HuH-7 (cell line): ENCODE data around the gene DMD.
A peak's percentile ranks its signal among the peaks of the same experiment; 100 is the strongest.

Experiments
- DNase-seq: peaks from one replicate; pipeline ENCODE4 v3.0.0; 2011; ENCODE audit warnings: low spot score

The DMD gene

DNA sequence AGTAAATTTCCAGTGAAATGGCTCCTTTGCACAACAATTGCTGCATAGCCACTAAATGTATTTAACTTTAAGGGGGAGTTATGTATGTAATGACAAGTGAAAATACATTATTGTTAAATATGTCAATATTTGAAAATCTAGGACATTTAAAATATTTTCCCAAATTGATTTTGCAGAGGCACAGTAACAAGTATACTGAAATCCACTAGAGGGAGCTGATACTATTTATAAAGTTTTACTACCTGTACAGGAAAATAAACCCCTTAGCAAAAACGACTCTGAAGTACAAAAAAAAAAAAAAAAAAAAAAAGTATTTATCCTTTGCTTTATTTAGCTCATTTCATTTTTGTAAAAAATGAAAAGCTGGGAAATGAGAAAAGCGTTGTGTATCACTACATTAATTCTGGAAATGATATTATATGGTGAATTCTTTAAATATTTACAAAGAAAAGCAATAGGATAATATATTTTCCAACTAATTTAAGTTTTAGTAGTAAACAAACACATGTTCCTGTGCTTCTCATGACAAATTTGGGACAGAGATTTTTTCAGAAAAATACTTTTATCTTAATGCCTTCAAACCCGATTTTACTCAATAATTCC lies 727.7 kb downstream of the DMD start:
- peak; percentile 0 for DNase-seq

DNA sequence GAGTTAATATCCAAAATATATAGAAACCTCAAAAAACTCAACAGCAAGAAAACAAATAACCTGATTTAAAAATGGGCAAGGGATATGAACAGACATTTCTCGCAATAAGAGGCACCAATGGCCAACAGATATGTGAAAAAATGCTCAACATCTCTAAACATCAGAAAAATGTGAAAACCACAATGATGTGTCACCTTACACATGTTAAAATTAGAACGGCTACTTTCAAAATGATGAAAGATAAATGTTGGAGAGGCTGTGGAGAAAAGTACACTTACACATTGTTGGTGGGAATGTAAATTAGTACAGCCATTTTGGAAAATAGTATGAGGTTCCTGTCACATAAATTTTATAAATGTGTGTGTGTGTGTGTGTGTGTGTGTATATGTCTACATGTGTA lies 731.3 kb downstream of the DMD start:
- DNase-seq = no peak

DNA sequence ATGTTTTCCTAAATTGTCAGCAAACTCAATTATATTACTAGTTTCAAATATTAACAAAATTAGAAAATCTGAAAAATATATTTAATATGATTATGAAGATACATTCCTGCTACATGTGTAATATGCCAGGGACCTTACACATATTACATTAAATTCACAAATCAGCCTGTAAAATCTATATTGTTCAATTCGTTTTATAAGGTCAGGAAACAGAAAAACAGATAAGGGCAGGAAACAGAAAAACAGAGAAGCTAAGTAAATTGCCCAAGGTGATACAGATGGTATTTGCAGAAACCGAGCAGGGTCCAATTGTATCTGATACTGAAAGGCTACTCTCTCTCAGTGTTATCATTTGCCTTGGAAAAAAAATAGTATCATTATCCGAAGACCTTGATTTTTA lies 739.0 kb downstream of the DMD start:
- no peak for DNase-seq

DNA sequence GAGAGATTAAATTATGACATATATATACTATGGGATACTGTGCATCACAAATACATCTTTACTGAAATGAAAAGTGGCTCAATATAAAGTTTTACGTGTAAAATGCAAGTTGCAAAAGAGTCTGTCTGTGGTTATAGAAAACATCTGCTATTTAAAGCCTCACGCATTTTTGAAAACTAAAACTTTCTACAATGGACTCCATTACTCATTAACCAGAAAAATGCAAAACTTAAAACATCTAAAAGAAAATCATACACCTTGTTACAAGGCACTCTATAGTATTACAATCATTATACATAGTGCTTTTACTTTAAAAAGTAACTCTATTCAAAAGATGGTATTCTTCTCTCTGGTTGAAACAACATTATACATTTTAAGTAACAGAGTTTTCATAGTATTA lies 755.6 kb downstream of the DMD start:
- DNase-seq = no peak

DNA sequence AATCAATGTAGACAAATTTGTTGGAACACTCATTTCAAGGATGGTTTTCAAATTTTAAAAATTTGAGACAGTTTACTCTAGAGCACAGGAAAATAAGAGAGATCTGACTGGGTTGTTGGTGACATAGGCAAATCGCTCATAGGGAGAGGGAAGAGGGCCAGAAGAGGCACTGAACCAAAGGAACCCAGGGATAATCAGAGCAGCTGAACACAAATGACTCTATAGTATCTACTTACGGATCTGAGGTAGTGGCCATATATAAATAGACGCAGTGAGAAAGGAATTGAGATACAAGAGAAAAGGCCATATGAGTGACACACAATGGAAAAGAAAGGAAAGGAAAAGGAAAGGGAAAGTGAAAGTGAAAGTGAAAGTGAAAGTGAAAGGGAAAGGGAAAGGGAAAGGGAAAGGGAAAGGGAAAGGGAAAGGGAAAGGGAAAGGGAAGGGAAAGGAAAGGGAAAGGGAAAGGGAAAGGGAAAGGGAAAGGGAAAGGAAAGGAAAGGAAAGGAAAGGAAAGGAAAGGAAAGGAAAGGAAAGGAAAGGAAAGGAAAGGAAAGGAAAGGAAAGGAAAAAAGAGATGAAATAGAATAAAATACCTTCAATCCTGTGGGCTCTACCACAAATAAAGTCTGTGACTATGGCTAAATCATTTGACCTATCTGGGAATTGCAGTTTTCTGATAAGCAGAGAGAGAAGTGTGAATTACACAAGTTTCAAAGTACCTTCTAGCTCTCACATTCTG lies 759.2 kb downstream of the DMD start:
- DNase-seq = no peak

DNA sequence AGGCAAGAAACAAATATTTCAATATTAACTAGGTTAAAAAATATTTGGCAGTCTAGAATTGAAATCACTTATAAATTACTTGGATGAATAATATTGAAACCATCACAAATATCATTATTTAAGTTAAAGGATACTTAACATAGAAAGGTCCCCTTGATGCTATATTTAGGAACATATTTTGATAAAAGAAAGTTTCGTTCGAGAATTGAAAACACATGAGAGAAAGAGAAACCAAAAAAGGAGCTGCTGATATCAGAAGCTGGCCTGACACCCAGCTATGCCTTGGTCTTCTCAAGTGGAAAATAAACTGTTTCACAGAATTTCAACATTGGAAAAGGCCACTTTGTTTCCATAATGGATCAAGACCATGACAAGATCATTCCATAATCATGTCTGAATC lies 762.4 kb downstream of the DMD start:
- no peak for DNase-seq

DNA sequence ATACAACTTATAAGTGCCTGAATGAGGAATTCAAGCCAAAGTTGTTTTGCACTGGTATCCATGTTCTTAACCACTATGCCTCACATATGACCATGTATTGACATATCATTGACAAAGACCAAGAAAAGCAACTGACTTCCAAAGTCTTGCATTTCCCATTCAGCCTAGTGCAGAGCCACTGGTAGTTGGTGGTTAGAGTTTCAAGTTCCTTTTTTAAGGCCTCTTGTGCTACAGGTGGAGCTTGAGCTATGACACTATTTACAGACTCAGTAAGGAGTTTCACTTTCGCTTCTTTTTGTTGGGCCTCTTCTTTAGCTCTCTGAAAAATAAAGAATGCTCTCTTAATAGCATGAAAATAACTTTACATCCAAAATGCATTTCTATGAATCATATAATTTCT lies 763.0 kb downstream of the DMD start:
- DNase-seq = no peak

DNA sequence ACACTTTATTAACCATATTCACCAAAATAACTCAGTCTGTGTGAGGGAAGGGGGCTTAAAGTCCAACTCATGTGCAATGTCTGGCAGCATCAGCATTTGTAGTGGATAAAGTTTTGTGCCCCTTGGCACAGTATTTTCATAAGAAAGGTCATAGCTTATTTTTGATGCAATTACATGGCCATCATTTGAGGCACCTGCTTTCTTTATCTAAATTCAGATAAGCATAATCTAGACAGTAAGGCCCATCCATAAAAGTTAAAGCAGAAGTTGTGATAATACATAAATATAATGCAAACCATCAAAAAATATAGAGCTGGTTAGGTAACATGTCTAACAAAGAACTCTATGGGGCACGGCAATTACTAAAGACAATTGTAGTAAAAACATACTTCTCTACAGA lies 763.7 kb downstream of the DMD start:
- no peak for DNase-seq

DNA sequence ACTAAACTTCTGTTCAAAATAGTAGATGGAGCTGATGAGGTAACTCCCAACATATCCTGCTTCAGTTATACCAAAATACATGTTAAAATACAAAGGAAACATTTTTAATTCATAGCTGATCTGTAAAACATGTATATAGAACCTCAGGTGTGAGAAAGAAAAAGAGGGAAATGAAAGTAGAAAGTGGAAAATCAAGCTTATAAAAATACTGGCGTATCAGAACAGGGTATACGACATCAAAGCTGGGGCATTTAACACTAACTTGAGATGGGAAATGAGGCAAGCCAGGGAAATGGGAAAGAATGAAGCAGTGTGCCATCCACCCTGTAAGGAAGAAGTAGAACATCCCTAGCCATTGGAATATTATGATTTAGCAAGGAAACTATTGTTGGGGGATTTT lies 767.5 kb downstream of the DMD start:
- no peak for DNase-seq

DNA sequence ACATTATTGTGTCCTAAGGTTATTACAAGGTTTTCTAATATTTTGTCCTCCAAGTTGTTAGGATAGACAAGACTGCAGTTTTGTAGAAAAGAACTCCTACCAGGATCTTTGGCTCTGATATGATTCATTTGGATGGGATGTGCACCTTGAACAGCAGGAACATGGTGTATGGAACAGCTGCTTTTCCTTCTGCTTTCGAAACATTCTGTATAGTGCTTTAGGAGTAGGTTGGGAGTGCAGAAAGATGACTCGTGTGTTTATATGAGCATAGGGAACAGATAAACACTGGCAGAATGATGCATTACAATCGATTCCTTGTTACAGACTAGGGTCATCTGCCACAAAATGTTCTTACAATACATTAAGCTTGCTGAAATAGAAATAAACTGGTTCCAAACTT lies 790.1 kb downstream of the DMD start:
- no peak for DNase-seq

DNA sequence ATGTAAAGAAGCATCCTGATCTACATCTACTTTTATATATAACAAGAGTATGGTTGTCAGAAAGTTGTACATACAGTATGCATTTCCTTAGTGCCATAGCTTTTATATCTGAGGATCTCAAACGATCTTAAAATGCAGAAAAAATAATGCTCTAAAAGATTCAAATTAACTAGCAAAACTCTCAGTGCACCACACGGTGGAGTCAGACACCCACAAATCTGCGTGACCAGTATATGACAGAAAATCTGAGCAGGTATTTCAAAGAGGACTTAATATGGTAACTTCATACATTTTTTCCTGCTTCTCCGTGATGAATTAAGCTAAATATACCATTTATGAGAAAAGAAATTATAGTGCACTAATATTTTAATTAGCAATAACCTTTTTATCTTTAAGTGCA lies 803.0 kb downstream of the DMD start:
- DNase-seq = no peak

DNA sequence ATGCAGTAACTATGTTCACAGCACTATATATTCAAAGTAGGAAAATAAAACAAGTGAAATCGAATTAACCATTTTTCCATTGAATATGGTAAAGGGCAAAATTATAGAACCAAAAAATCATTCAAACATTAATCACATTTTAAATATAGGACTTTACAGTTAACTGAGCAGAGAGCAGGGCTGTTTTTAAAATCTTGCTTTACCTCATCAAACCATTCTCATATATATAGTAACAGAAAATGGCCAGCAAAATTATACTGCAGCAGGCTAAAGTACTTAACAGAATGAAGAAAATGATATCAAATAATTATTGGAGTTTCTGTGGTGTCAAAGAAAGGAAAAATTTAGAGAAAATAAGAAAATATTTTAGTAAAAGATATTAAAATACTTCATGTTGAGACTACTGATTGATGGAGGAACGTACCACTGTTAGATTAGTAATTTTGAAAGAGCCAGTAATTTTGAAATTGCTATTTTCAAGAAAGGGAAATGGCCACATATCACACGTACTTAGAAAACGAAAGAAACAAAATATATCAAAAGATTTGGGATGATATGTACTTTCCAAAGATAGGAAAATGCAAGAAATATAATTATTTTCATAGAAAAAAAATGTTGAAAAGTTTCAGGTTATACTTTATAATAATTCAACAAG lies 813.7 kb downstream of the DMD start:
- DNase-seq = no peak

DNA sequence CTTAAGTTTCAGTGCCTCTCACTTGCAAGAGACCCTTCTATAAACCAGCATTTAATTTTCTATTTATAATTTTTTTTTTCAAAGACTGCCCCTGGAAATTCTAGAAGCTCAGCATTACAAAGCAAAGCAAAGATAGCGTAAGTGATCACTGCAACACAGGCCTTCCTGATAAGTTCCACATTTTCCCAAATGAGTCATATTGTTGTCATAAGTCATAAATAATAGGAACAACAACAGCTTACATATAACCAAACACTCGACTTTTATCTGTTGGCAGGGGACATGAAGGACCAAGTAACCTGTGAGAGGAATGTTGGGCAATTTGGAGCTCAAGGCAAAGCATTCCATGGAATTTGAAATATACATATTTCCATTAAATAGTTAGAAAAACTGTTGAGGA lies 815.5 kb downstream of the DMD start:
- DNase-seq = no peak

DNA sequence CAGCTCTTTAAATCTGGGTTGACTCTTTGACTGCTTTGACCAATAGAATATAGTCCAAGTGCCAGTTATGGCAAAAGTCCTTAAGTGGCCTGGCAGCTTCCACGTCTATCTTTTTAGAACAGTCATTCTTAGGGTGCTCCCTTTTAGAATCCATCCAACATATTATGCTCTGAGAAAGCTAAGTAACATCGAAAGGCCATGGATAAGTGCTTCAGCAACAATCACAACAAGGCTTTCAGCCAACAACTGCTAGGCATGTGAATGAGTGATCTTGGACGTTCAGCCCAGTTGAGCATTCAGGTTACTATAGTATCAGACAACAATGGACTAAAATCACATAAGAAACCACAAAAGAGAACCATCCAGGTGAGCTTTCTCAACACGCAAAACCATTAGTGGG lies 818.7 kb downstream of the DMD start:
- no peak for DNase-seq

DNA sequence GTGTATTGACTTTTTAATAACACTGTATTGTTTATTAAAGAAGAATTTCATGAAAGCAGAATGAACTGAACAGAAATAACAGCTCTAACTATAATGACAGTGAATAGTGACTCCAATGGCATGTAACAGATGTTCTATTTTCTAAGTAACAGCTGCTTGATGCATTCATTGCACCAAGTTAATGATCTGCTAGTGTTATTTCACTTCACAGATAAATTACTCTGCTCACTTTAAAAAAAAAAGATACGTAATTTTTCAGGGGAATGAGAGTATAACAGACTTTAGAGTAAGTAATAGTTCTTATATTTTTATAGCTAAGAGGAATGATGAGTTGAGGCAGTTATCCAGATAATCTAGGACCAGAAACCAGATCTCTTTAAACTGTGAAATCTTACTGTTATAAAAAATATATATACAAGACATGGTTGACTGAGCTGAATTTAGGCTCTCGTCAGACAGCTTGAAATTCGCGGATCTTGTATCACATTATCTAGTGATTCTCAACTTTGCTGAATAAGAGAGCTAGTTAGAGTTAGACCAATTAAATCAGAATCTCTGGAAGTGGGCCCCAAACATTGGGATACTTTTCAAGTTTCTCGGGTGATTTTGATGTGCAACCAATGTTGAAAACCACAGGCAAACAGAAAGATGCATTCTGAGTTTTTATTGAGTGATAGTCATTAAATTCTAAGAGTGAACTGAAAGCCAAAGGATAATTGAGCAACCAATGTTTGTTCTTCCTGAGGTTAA lies 840.7 kb downstream of the DMD start:
- no peak for DNase-seq

DNA sequence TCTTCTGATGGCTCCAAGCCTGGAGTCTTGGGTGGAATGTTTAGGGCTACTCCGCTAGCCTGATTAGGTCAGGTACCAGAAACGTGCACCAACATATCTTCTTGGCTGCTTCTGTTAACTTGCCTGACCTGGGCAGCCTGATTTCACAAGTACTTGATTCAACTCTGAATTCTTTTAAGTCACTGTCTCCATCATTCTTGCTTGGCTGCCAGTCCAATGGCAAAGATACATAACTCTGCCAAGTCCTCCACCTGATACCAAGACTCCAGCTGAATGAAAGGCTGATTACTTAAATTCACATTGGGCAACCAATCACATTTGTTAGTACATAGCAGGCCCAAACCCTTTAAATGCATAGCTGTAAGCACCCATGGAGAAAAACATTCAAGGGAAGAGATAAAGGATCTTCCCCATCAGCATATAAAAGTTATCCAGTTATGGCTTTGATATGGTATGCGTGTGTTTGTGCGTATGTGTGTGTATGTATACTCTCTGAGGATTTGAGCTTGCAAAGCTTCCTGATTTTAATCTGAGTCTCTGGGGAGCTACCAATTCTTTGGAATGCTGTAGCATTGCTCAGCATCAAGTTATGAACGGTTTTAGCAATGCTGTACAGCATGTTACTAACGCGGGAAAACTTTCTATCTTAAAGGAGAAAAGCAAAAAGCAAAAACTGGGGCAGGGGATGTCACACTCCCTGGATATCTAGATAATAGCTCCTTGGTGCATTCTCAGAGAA lies 917.2 kb downstream of the DMD start:
- no peak for DNase-seq

DNA sequence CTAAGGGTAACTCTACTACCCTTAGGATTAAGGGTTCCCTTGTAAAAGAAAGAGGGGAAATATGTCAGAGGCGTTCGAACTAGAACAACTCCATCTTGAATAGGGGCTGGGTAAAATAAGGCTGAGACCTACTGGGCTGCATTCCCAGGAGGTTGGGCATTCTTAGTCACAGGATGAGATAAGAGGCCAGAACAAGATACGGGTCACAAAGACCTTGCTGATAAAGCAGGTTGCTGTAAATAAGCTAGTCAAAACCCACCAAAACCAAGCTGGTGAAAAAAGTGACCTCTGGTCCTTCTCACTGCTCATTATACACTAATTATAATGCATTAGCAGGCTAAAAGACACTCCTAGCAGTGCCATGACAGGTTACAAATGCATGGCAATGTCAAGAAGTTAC lies 922.0 kb downstream of the DMD start:
- no peak for DNase-seq

DNA sequence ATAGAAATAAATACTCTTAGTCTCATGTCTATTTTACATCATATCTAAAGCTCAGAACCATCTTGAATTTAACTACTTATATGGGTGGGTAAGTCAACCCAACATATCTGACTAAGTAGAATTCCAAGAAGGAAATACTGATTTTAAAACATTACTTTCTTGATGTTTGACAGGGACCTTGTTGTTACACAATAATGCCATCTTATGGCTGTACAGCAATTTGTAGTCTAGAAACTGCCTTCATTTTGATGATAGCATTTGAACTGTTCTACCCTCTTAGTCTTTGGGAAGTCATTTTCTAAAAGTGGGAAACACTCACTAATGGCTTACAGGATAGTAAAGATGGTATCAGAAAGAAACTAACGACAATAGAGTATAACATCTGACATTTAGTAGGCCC lies 929.5 kb downstream of the DMD start:
- DNase-seq = no peak

DNA sequence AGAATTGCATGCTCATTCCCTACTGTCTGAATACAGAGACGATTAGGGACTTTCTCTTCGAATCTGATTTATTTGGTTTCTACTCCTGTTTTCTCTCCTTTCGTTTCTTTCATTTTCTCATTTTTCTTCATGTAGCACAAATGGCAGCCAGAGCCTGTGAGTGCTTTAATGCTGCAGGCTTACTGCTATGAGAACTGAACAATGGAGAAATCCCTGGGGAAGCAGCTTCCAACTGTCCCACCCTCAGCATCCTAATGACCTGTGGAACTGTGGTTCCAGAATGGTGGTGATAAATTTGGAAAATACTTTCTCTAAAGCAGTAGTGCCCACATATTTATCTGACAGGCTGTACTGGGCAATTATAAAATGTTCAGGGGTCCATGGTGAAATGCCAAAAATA lies 930.4 kb downstream of the DMD start:
- no peak for DNase-seq

DNA sequence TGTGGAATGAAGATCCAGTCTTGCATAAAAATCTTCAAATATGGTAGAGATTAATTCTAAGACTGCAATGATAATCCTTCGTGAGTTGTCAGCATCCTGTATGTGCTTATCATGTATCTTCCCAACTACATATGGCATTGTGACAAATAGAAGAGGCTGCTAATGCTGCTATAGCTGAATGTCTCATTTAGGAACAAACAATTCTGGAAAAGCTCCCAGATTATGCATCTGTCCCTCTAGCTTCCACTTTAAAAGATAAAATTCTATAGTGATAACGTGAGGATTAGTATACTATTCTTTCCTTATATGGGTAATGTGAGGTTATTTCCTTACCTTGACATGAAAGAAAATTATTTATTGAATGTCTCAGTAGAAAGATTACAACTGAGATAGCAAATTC lies 930.9 kb downstream of the DMD start:
- DNase-seq = no peak

DNA sequence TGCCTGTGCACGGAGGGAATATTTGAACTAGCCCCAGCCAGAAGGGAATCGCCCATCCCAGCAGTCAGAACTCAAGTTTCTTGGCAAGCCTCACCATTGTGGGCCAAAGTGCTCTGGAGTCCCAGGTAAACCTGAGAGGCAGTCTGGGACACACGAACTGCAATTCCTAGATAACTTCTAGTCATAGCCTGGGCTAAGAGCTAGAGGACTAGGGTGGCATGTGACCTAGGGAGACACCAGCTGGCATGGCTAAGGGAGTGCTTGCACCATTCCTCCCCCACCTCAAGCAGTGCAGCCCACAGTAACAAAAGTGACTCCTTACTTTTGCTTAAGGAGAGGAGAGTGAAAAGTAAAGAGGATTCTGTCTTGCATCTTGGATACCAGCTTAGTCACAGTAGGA lies 935.2 kb downstream of the DMD start:
- DNase-seq = no peak

DNA sequence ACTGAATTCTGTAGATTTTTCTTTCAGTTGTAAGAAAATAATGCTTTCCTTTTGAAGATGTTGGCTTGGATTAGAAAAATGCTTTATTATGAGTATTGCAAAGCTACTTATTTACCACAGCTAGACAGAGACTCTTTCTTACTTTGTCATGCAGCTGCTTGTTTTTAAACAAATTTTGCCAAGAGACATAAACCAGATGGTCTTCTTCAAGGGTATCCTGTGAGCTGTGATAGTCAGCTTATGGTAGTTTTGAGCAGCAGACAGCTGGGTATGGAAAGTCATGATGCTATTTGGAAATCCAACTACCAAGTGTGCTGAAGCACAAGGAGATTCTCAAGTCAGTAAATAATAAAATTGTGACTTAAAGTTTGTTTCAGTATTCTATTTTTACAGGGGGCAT lies 941.5 kb downstream of the DMD start:
- no peak for DNase-seq
